ENCODE data around the gene SCGB2B2.
"Not testable (repeated sequence)": the region's sequence is repeated elsewhere in the genome, so short reads cannot be mapped to it uniquely, and the experiment has no call there.

Gene SCGB2B2

GRCh38 chr19:34690372-34690771 lies 13.4 kb upstream of the SCGB2B2 start:
- Histone ChIP-seq H3K36me3 (peaks cover 5 to 16% (median 13%) of the 10 kb centered on the region in 11 experiments), H3K9ac (no peak overlapping the region), H3K4me2 (no peak overlapping the region), H4K20me1 (no peaks in the 10 kb centered on the region), H3K4me3 (no peak overlapping the region), H3K4me1 (peaks cover 0 to 8% (median 0%) of the 10 kb centered on the region in 10 experiments; a peak in 5 of 20 replicates), H3K9me3 (replicated peaks in 1 of 11) (peaks cover 16 to 60% (median 24%) of the 10 kb centered on the region in 11 experiments), H3K27ac (no peak overlapping the region), H3K27me3 (no peaks in the 10 kb centered on the region)
- no peak for TF ChIP-seq Cebpa-rat (IDR thresholded peaks at IDR 0.05)

DNA sequence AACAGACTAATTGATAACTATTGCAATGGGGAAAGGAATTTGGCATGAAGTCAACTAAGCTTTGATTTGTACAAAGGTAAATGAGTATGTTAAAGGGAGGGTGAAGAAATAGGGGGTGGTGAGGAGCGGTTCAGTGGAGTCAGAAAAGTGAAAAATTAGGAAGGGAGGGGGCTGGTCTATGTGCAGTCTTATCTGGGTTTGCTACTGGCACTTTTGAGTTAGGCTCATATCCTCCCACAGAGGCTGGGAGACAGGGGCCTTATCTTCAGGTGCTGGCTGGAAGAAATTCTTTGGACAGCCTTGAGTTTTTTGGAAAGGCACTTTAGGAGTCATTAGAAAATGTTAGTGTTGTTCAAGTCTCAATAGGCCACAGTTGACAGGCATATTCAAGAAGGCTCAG lies 11.6 kb upstream of the SCGB2B2 start:
- Histone ChIP-seq H3K9ac (no peak overlapping the region), H3K27ac (no peak overlapping the region), H3K36me3 (peaks cover 23 to 34% (median 31%) of the 10 kb centered on the region in 11 experiments), H3K4me2 (no peak overlapping the region), H4K20me1 (no peaks in the 10 kb centered on the region), H3K9me3 (replicated peaks in 1 of 11) (peaks cover 34 to 63% (median 41%) of the 10 kb centered on the region in 11 experiments), H3K27me3 (no peaks in the 10 kb centered on the region), H3K4me1 (peaks cover 0 to 8% (median 0%) of the 10 kb centered on the region in 10 experiments; a peak in 5 of 20 replicates), H3K4me3 (no peak overlapping the region)
- TF ChIP-seq Cebpa-rat (IDR thresholded peaks at IDR 0.05), result no peak

- Histone ChIP-seq H3K4me2 (no peak overlapping the region), H3K4me1 (peaks cover 0 to 3% (median 0%) of the 10 kb centered on the region in 10 experiments; a peak in 5 of 20 replicates), H3K9me3 (replicated peaks in 1 of 11) (peaks cover 46 to 76% (median 54%) of the 10 kb centered on the region in 11 experiments), H3K36me3 (peaks cover 35 to 46% (median 43%) of the 10 kb centered on the region in 11 experiments), H3K4me3 (no peak overlapping the region), H3K9ac (no peak overlapping the region), H4K20me1 (no peaks in the 10 kb centered on the region), H3K27me3 (no peaks in the 10 kb centered on the region), H3K27ac (no peak overlapping the region)
- TF ChIP-seq Cebpa-rat (IDR thresholded peaks at IDR 0.05), result no peak
Observed at GRCh38 chr19:34687348-34687747, 10.4 kb upstream of the SCGB2B2 start.

DNA sequence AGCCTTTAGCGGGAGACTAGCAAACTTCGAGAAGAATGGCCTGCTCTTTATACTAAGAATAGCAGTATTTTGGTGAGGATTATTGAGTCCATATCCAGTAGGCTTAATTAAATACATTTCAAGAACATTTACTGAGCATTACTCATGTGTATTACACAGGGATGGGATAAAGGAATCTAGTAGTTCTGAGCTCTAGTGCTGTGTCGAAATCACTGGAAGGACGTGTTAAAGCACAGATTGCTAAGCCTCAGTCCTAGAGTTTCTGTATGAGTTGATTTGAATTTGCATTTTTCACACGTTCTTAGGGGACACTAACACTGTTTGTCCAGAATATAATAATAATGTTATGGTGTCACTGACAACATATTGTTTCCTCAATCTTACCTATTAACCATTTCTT lies 9.5 kb upstream of the SCGB2B2 start:
- Histone ChIP-seq H4K20me1 (no peaks in the 10 kb centered on the region), H3K9me3 (replicated peaks in 1 of 11) (peaks cover 55 to 85% (median 63%) of the 10 kb centered on the region in 11 experiments), H3K4me2 (no peak overlapping the region), H3K4me1 (no peaks in the 10 kb centered on the region), H3K27ac (no peak overlapping the region), H3K27me3 (no peaks in the 10 kb centered on the region), H3K9ac (no peak overlapping the region), H3K36me3 (peaks cover 44 to 55% (median 52%) of the 10 kb centered on the region in 11 experiments), H3K4me3 (no peak overlapping the region)
- no peak; a peak in 1 of 22 replicates for TF ChIP-seq Cebpa-rat (IDR thresholded peaks at IDR 0.05)

DNA sequence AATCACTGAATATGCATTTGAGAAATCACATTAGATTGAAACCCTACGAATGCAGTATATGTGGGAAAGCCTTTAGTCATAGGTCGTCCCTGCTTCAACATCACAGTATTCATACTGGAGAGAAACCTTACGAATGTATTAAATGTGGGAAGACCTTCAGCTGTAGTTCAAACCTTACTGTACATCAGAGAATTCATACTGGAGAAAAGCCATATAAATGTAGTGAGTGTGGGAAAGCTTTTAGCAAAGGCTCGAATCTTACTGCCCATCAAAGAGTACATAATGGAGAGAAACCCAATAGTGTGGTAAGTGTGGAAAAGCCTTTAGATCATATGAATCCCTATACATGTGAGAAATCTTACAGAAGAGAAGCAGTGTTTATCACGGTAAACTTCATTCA lies 8.3 kb upstream of the SCGB2B2 start:
- H3K36me3 ChIP-seq, result peaks cover 56 to 67% (median 64%) of the 10 kb centered on the region in 11 experiments
- not testable (repeated sequence) for H3K27ac ChIP-seq, H3K9ac ChIP-seq, H3K27me3 ChIP-seq, H3K4me2 ChIP-seq, H3K4me1 ChIP-seq, H4K20me1 ChIP-seq
- H3K9me3 ChIP-seq (replicated peaks in 1 of 11), result peaks cover 67 to 92% (median 73%) of the 10 kb centered on the region in 11 experiments
- 0 out of 20 replicates have a peak overlapping the region, but pooled peaks of 1 of the 10 experiments have one; percentile 6 for H3K4me3 ChIP-seq

GRCh38 chr19:34681478-34681877 lies 4.5 kb upstream of the SCGB2B2 start:
- H3K27ac ChIP-seq, result no peak overlapping the region
- peaks cover 83 to 91% (median 89%) of the 10 kb centered on the region in 11 experiments for H3K9me3 ChIP-seq (replicated peaks in 1 of 11)
- H3K27me3 ChIP-seq, result no peaks in the 10 kb centered on the region
- no peak overlapping the region for H3K4me2 ChIP-seq
- H4K20me1 ChIP-seq, result no peaks in the 10 kb centered on the region
- peaks cover 11 to 25% (median 18%) of the 10 kb centered on the region in 10 experiments; a peak in 17 of 20 replicates for H3K4me1 ChIP-seq
- H3K9ac ChIP-seq, result no peak overlapping the region
- H3K36me3 ChIP-seq, result peaks cover 75 to 83% (median 80%) of the 10 kb centered on the region in 11 experiments
- no peak overlapping the region; a peak in 1 of 20 replicates for H3K4me3 ChIP-seq
- TF ChIP-seq Cebpa-rat (IDR thresholded peaks at IDR 0.05), result no peak

DNA sequence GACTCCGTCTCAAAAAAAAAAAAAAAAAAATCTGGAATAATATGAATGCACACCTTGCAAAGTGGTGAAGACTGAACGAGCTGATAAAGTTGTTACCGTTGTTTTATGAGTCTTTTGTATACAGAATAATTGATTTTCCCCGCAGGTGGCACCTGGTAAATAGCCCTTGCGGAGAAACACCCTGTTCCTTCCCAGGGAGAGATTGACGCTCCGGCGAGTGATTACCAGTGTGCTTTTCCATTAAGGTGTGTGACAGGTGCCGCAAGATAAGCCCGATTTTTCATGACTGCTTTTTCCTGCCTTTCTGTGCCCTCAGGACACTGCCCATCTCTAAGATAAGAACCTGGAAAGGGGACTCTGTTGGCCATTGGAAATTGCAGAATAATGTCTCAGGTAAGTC lies 1.5 kb upstream of the SCGB2B2 start:
- TF ChIP-seq Cebpa-rat (IDR thresholded peaks at IDR 0.05), result no peak
- peaks cover 11 to 33% (median 19%) of the 10 kb centered on the region in 10 experiments; a peak in 17 of 20 replicates for H3K4me1 ChIP-seq
- H3K9me3 ChIP-seq (replicated peaks in 1 of 11), result peaks cover 62 to 71% (median 69%) of the 10 kb centered on the region in 11 experiments
- peaks cover 50 to 53% (median 51%) of the 10 kb centered on the region in 11 experiments for H3K36me3 ChIP-seq
- peak overlapping the region in 9 of 11 experiments; percentile 91 to 98 (median 97); a peak in 15 of 22 replicates for H3K9ac ChIP-seq
- peak overlapping the region; percentile 71 to 91 (median 84) for H3K4me2 ChIP-seq
- no peaks in the 10 kb centered on the region for H3K27me3 ChIP-seq
- H3K27ac ChIP-seq, result peak overlapping the region in 9 of 11 experiments; percentile 95 to 99 (median 97); a peak in 10 of 22 replicates
- H4K20me1 ChIP-seq, result no peaks in the 10 kb centered on the region
- peak overlapping the region; percentile 64 to 80 (median 76) for H3K4me3 ChIP-seq

DNA sequence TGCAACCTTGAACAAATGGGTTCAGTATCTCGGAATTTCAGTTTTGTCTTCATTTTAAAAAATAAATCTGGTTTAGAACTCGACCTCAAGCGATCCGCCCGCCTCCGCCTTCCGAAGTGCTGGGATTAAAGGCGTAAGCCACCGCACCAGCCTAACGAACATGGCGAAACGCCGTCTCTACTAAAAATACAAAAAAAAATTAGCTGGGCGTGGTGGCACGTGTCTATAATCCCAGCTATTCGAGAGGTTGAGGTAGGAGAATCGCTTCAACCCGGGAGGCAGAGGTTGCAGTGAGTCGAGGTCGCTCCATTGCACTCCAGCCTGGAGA lies 1.1 kb upstream of the SCGB2B2 start:
- TF ChIP-seq Cebpa-rat (IDR thresholded peaks at IDR 0.05), result peak in 3 of 11 experiments; percentile 20 to 76 (median 60); a peak in 3 of 22 replicates
- H3K4me1 ChIP-seq, result peaks cover 11 to 33% (median 19%) of the 10 kb centered on the region in 10 experiments; a peak in 17 of 20 replicates
- H3K4me3 ChIP-seq, result peak overlapping the region; percentile 64 to 80 (median 76)
- no peaks in the 10 kb centered on the region for H4K20me1 ChIP-seq
- H3K4me2 ChIP-seq, result peak overlapping the region; percentile 71 to 91 (median 84)
- peak overlapping the region; percentile 91 to 98 (median 97) for H3K9ac ChIP-seq
- H3K27me3 ChIP-seq, result no peaks in the 10 kb centered on the region
- peaks cover 46 to 49% (median 47%) of the 10 kb centered on the region in 11 experiments for H3K36me3 ChIP-seq
- peaks cover 59 to 68% (median 66%) of the 10 kb centered on the region in 11 experiments for H3K9me3 ChIP-seq (replicated peaks in 1 of 11)
- peak overlapping the region; percentile 93 to 99 (median 97) for H3K27ac ChIP-seq

GRCh38 chr19:34677386-34678084 lies 576 bp upstream of the SCGB2B2 start, which contains the start of gene ZNF302:
Gene ZNF302 (plus strand): TSS chr19:34677678. CDS start chr19:34678805, 1,127 bp downstream.
- Histone ChIP-seq H3K27ac (peak within 1 kb of the TSS; percentile 93 to 99 (median 97)), H3K27me3 (no peaks in the 10 kb centered on the region), H3K9me3 (replicated peaks in 1 of 11) (peaks cover 54 to 63% (median 60%) of the 10 kb centered on the region in 11 experiments), H3K9ac (peak within 1 kb of the TSS; percentile 91 to 98 (median 97)), H3K4me1 (peaks cover 11 to 33% (median 19%) of the 10 kb centered on the region in 10 experiments; a peak in 17 of 20 replicates), H4K20me1 (no peaks in the 10 kb centered on the region), H3K36me3 (peaks cover 41 to 44% (median 42%) of the 10 kb centered on the region in 11 experiments), H3K4me2 (peak within 1 kb of the TSS; percentile 71 to 91 (median 85)), H3K4me3 (peak within 1 kb of the TSS; percentile 64 to 80 (median 76))
- peak in 1 of 11 experiments; percentile 12; a peak in 2 of 22 replicates for TF ChIP-seq Cebpa-rat (IDR thresholded peaks at IDR 0.05)
